A549 (cell line): ENCODE measurements around the gene RYR1.

Experiments
- CTCF ChIP-seq: fragments of >200 bp; sonication (Bioruptor Twin); formaldehyde crosslinking; IDR thresholded peaks from 3 replicates; pipeline ENCODE4 v1.5.1; 2016
- EP300 ChIP-seq, 2 experiments: fragments of >200 bp; sonication (Bioruptor Twin); formaldehyde crosslinking; IDR thresholded peaks; 2 replicates in 1 of 2; 3 replicates in 1 of 2; pipeline ENCODE4 v1.6.1; 2016 to 2017
- FOSL2 ChIP-seq, 2 experiments: fragments of 450-650 bp in 1 of 2; fragments of >200 bp in 1 of 2; sonication (Bioruptor Twin) in 1 of 2; formaldehyde crosslinking; IDR thresholded peaks; 2 replicates each; pipeline versions ENCODE4 v1.5.0 to v1.6.1; 2016 to 2020; ENCODE audit warnings: mild to moderate bottlenecking in 1 of 2, moderate library complexity in 1 of 2
- RCOR1 ChIP-seq: fragments of 150-350 bp; IDR thresholded peaks from 2 replicates; pipeline ENCODE4 v1.6.1; 2014; ENCODE audit warnings: antibody characterized with exemption, low read length, low read depth

- TF ChIP-seq RCOR1 (no peak), FOSL2 (IDR thresholded peaks at IDR 0.05) (no peak), FOSL2 (CRISPR knock-in tag; IDR thresholded peaks at IDR 0.05) (no peak), CTCF (no peak), EP300 (IDR thresholded peaks at IDR 0.05) (no peak)
Measured at GRCh38 chr19:38483016-38483630, 49.6 kb downstream of the RYR1 start.
